Esophagus (tissue), 2 donors: ENCODE results near the gene HYLS1. TPM values are rescaled to one million over a fixed set of nuclear protein-coding genes. Genes with fewer than 3 reads are reported as not detected.

Experiments used
- H3K27ac ChIP-seq, 2 donors: one replicate each; pipeline ENCODE4 v1.5.1; 2013; ENCODE audit warnings: low read depth in 2 of 2, mild to moderate bottlenecking in 2 of 2, inconsistent platforms in 1 of 2, low read length in 1 of 2, moderate library complexity in 1 of 2
- H3K27me3 ChIP-seq, 2 donors: one replicate each; pipeline ENCODE4 v1.6.1; 2013; ENCODE audit warnings: low read length in 2 of 2, control low read depth in 1 of 2, mild to moderate bottlenecking in 1 of 2; ENCODE audit not compliant: insufficient read depth in 2 of 2, control insufficient read depth in 1 of 2
- H3K36me3 ChIP-seq, 2 donors: one replicate each; pipeline ENCODE4 v1.6.1; 2013; ENCODE audit warnings: low read length in 1 of 2; ENCODE audit not compliant: control insufficient read depth in 2 of 2, insufficient read depth in 2 of 2
- H3K4me1 ChIP-seq, 2 donors: one replicate each; pipeline ENCODE4 v1.6.1; 2013; ENCODE audit warnings: low read length in 1 of 2; ENCODE audit not compliant: control insufficient read depth in 2 of 2, insufficient read depth in 2 of 2
- H3K4me3 ChIP-seq, 2 donors: one replicate each; pipeline ENCODE4 v1.5.1; 2013; ENCODE audit warnings: low read length in 2 of 2, mild to moderate bottlenecking in 2 of 2, low read depth in 1 of 2, moderate library complexity in 1 of 2
- H3K9me3 ChIP-seq, 2 donors: one replicate each; pipeline ENCODE4 v1.6.1; 2013; ENCODE audit warnings: mild to moderate bottlenecking in 2 of 2, low read depth in 1 of 2, low read length in 1 of 2, moderate library complexity in 1 of 2; ENCODE audit not compliant: control insufficient read depth in 2 of 2, insufficient read depth in 1 of 2
- WGBS, 2 donors: extraction: QIAGEN DNeasy Blood & Tissue Kit; methylation state at CpG; one replicate each; pipeline ENCODE4 v1.1.7; 2013; 5-methylcytosine and 5-hydroxymethylcytosine counted together
- polyA plus RNA-seq, 2 donors: library from polyadenylated mRNA; stranded (reverse); fragments of 200-250 nt; gene quantifications; one replicate each; pipeline ENCODE4 v1.2.3, GENCODE V29; 2013
- donor health status: healthy with polysubstance abuse.
- donor health status: Bipolar disorder and iron deficiency.

HYLS1 gene
- polyA plus RNA-seq, 2 donors, result 3.7 to 4.1 TPM

DNA sequence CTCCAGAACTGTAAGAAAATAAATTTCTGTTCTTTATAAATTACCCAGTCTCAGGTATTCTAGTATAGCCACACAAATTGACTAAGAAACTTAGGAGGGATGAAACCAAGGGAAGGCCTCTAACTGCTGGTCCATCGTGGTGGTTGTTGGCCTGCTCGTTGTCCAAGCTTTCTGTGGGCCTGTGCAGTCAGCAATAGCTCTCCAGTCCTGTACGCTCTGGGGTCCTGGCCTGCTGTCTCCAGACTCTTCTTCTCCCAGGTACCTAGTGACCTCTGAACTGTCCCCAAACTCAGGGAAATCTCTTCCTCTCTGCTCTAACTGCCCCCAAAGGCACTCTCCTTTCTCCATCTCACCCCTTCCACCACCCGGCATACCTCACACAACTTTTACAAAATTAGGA, 52.7 kb downstream of the HYLS1 start:
- no peak overlapping the region for H3K4me3 ChIP-seq
- no peak overlapping the region for H3K27ac ChIP-seq
- 97 to 99% methylated on average over 4 of the region's 4 CpGs for WGBS, 2 donors
- no peaks in the 10 kb centered on the region for H3K36me3 ChIP-seq
- no peaks in the 10 kb centered on the region for H3K9me3 ChIP-seq
- H3K27me3 ChIP-seq, result no peaks in the 10 kb centered on the region
- H3K4me1 ChIP-seq, result peaks cover 0 to 7% of the 10 kb centered on the region in 2 donors

DNA sequence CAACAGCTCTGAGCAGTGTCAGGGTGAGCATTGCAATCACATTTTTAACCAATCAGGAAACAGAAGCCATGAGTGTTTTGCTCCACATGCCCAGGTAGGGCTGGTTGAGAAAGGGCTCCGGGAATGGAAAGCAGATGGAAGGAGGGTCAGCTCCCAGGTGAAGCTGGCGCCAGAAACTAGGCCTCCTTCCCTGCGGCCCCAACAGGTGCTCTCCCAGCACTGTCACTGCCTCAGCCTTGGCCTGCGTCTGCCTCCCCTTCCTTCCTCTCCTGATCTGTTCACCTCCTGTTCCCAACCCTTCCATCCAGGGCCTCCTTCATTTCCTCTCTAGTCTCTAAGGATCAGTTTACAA, 53.8 kb downstream of the HYLS1 start:
- WGBS, 2 donors, result 89 to 90% methylated on average over 4 of the region's 4 CpGs
- Histone ChIP-seq H3K9me3 (no peaks in the 10 kb centered on the region), H3K27ac (no peak overlapping the region), H3K36me3 (no peaks in the 10 kb centered on the region), H3K4me1 (peaks cover 0 to 7% of the 10 kb centered on the region in 2 donors), H3K4me3 (no peak overlapping the region), H3K27me3 (no peaks in the 10 kb centered on the region)

DNA sequence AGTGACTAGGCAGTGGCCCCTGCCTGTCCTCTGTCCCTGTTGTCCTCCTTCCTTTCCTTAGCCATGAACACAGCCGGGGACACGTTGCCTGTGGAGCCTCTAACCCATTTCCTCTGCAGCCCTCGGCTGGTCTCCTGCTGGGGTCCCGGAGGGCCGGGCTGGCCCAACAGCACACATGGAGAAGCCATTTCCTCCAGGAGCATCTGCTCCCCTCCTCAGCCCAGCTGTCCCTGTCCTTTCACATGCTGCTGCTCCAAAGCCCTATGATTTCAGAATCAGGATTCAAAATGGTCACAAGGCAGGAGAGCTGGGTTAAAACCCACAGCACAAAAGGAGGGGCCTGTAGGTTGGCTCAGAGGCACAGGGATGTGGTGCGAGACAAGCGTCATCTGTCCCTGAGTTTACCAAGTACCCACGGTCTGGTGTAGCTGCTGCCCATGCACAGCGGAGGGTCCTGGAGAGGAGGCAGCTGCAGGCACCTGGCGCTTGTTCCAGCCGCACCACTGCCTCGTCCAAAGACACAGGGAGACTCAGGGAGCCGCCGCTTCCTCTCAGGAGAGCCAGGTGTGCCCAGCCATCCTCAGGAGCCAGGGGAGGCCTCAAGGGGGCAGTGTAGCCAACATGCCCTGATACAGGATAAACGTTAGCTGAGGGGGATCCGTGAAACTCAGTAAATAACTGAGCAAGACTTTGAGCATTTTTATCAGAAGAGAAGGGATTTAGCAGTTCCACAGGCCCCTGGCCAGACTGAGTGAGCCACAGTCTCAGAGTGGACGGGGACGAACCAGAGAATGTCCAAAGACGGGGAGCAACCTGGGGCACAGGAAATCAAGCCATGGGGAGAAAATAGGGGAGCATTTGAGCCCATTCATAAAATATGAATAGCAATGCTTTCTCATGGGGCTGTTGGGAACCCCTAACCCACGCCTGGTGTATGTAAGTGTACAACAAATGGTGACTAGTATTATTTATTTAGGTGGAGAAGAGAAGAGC, 54.4 kb downstream of the HYLS1 start:
- Histone ChIP-seq H3K4me1 (peaks cover 0 to 7% of the 10 kb centered on the region in 2 donors), H3K9me3 (no peaks in the 10 kb centered on the region), H3K27me3 (no peaks in the 10 kb centered on the region), H3K4me3 (no peak overlapping the region), H3K36me3 (no peaks in the 10 kb centered on the region), H3K27ac (no peak overlapping the region)
- WGBS, 2 donors, result 41 to 46% methylated on average over 20 of the region's 20 CpGs

DNA sequence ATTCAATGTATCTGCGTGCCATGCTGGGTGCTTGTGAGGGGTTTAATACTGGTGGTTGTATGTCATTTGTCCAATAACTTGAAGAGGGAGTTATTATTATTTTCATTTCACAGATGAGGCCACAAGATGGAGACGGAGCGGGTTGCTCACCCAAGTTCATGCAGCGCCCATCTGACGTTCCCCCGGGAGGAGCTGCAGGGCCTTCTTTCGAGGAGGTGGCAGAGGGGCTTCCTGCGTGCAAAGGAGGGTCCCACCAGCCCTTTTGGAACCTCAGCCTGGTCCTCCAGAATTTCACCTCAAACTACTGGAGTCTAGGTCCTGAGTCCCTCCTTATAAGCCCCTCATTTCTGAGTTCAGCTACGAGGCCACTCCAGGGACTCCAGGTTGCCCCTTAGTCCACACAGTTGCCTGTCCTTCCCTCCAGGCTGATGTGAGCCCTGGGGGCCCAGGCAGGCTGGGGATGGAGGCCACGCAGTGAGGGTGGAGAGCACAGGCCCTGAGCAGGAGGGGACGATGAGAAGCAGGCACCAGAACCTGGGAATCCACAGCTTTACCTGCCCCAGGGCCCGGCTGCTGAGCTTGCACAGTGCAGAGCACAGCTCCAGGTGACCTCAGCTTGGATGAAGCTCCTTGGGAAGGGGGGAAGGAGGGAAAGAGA, 55.4 kb downstream of the HYLS1 start:
- peaks cover 0 to 7% of the 10 kb centered on the region in 2 donors for H3K4me1 ChIP-seq
- no peaks in the 10 kb centered on the region for H3K27me3 ChIP-seq
- H3K27ac ChIP-seq, result no peak overlapping the region
- 89 to 93% methylated on average over 12 of the region's 12 CpGs for WGBS, 2 donors
- no peaks in the 10 kb centered on the region for H3K36me3 ChIP-seq
- H3K4me3 ChIP-seq, result no peak overlapping the region
- no peaks in the 10 kb centered on the region for H3K9me3 ChIP-seq

DNA sequence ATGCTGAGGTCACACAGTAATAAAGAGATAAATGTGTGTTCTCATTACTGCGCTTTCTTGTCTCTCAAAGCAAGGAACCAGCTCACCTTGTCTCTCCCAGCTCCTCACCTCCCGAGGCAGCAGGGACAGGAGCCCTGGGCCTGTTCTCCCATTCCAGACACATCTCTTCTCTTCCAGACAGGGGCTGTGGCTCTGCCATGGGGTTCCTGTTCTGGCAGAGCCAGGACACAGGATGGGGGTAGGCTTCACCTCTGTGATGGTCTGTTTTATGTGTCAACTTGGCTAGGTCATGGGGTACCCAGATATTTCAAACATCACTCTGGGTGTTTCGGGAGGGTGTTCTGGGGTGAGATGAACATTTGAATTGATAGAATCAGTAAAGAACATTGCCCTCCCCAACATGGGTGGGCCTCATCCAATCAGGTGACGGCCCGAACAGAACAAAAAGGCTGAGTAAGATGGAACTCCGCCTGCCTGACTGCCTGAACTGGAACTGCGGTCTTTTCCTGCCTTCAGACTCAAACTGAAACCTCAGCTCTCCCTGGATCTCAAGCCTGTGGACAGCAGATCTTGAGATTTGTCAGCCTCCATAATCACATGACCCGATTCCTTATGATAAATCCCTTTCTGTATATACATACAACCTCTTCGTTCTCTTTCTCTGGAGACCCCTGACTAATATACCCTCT, 56.3 kb downstream of the HYLS1 start:
- Histone ChIP-seq H3K27me3 (no peaks in the 10 kb centered on the region), H3K4me1 (peaks cover 2 to 7% of the 10 kb centered on the region in 2 donors), H3K9me3 (no peaks in the 10 kb centered on the region), H3K36me3 (no peaks in the 10 kb centered on the region), H3K27ac (no peak overlapping the region), H3K4me3 (no peak overlapping the region)
- 84 to 94% methylated on average over 9 of the region's 9 CpGs for WGBS, 2 donors

DNA sequence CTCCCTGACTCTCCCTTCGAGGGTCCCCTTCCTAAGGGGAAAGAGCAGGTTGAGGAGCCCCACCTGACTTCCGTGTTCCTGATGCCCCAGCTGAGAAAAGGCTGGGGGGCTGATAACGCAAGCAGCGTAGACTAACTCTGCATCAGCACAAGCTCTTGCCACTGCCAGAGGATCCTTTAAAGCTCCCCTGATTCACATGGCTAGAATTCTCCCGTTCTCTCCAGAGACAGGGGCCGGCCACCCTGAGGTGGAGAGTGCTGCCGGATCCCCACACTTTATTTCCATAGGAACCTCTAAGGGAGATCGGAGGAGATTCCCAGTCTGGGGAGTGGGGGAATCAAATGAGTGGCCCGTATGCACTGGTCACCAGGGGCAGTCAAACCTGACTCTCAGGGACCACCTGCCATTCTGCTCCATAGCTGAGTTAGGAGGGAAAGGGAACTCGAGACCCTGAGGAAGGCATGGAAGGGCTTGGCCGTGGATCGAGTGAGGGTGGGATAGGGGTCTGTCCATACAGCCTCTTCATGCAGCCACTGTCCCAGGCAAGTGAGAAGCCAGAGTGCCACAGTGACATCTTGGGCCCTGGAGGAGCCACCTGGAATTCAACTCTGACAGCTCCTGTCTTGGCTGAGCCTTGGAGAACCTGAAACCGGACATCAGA, 57.0 kb downstream of the HYLS1 start:
- Histone ChIP-seq H3K4me1 (peaks cover 2 to 4% of the 10 kb centered on the region in 2 donors), H3K27me3 (no peaks in the 10 kb centered on the region), H3K4me3 (no peak overlapping the region), H3K36me3 (no peaks in the 10 kb centered on the region), H3K27ac (no peak overlapping the region), H3K9me3 (no peaks in the 10 kb centered on the region)
- WGBS, 2 donors, result 84 to 85% methylated on average over 13 of the region's 13 CpGs

DNA sequence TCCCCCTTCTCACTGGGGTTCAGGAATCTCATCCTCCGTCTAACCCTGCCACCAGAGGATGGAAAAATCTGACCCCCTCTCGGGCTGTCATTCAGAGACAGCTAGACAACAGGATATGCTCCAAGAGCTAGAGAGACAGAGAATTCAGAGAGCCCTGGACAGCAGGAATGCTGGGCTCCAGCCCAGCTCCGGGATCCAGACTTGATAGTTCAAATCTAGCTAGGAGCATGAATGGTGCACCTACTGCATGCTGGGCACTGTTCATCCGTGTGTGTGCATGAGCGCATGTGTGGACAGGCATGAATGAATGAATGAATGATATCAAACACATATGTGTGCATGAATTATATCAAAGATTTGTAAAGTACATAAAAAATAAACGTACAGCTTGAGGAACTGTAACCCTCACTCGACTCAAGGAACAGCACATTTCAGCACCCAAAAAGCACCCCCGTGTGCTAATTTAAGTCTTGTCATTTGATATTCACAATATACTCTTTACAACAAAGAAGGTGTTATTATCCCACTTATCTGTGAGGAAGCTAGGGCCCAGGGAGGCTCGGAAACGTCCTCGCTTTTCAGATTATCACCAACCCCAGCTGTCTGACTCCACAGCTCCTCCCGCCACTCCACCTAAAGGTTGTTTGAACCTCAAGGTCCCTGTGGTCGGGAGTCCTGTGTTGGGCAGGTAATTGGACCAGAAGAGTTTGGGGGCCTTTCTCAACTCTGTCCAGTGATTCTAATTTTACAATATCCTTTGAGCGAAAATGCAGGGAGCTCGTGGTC, 57.7 kb downstream of the HYLS1 start:
- Histone ChIP-seq H3K27ac (no peak overlapping the region), H3K4me1 (peaks cover 2 to 4% of the 10 kb centered on the region in 2 donors), H3K27me3 (no peaks in the 10 kb centered on the region), H3K4me3 (no peak overlapping the region), H3K9me3 (no peaks in the 10 kb centered on the region), H3K36me3 (no peaks in the 10 kb centered on the region)
- 73 to 79% methylated on average over 15 of the region's 15 CpGs for WGBS, 2 donors

DNA sequence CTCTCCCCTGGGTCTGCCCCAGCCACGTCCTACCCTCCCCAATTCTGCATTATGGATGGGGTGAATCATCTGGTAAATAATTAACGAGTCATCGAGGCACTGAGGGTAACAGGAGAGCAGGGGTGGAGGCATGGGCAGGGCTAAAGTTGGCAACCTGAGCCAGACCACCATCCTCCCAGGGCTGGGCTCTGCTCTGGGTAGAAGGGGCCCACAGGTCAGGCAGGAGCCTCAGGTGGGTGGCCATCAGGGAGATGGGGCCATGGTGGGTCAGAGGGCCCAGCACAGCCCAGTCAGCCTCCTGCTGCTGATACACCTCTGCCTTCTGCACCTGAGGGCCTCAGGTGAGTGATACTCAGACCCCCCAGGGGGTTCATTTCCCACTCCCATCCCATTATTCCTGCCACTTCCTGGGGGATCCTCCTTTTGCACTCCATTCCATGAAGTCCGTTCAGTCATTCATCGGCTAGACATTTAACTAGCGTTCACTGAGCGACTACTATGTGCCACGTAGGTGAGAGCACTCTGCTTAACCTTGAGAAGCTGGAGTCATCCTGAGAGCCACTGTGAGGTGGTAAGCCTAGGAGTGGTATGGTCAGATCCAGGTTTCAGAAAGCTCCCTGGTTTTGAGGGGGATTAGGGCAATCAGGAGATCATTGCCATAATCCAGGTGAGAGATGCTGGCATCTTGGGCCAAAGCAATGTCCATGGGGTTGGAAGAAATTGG, 58.5 kb downstream of the HYLS1 start, which contains the start of gene VSIG10L2:
VSIG10L2 (plus strand) TSS at position 248 of the 724 bp plus-strand sequence; CDS start at position 260, 12 bp downstream.
- H3K9me3 ChIP-seq, result no peaks in the 10 kb centered on the region
- WGBS, 2 donors, result 76 to 80% methylated on average over 8 of the region's 8 CpGs
- no peak within 1 kb of the TSS for H3K4me3 ChIP-seq

More for the DNA sequence above, 58.5 kb downstream of the HYLS1 start, which contains the start of gene VSIG10L2:
- Histone ChIP-seq H3K4me1 (peaks cover 6 to 8% of the 10 kb centered on the region in 2 donors), H3K27ac (no peak within 1 kb of the TSS), H3K27me3 (no peaks in the 10 kb centered on the region), H3K36me3 (no peaks in the 10 kb centered on the region)
